Sigmoid colon (tissue), 7 donors: ENCODE data around the gene ABAT. TPM values are rescaled to one million over a fixed set of nuclear protein-coding genes. Genes with fewer than 3 reads are reported as not detected.

ENCODE experiments used
- DNase-seq: peaks from one replicate; pipeline ENCODE4 v3.0.0-alpha.2; 2019
- H3K27ac ChIP-seq, 4 donors: fragments of 200-600 bp; sonication (generic); one replicate each; pipeline ENCODE4 v1.5.1; 2016 to 2019; ENCODE audit warnings: mild to moderate bottlenecking in 1 of 4
- H3K27me3 ChIP-seq, 3 donors: fragments of 200-600 bp; sonication (generic); one replicate each; pipeline ENCODE4 v1.5.1; 2019; ENCODE audit warnings: mild to moderate bottlenecking in 1 of 3
- H3K36me3 ChIP-seq, 4 donors: fragments of 200-600 bp; sonication (generic); one replicate each; pipeline ENCODE4 v1.5.1; 2016 to 2019
- H3K4me1 ChIP-seq, 4 donors: fragments of 200-600 bp; sonication (generic); one replicate each; pipeline ENCODE4 v1.5.1; 2017 to 2019
- H3K4me3 ChIP-seq, 4 donors: fragments of 200-600 bp; sonication (generic); one replicate each; pipeline ENCODE4 v1.5.1; 2017 to 2019; ENCODE audit warnings: mild to moderate bottlenecking in 2 of 4, moderate library complexity in 1 of 4
- H3K9me3 ChIP-seq, 4 donors: fragments of 200-600 bp in 3 of 4; sonication (generic) in 3 of 4; one replicate each; pipeline versions ENCODE4 v1.5.1 to v1.6.1; 2013 to 2019
- CTCF ChIP-seq, 4 experiments: fragments of 450-650 bp in 3 of 4; fragments of 200-600 bp in 1 of 4; IDR thresholded peaks; one replicate each; pipeline ENCODE4 v1.5.1; 2016 to 2019; ENCODE audit warnings: antibody characterized with exemption in 4 of 4, mild to moderate bottlenecking in 3 of 4, moderate library complexity in 2 of 4
- EP300 ChIP-seq, 4 donors: sonication (generic); formaldehyde crosslinking; IDR thresholded peaks; one replicate each; pipeline ENCODE4 v1.6.1; 2017; ENCODE audit warnings: antibody characterized with exemption in 4 of 4
- POLR2A ChIP-seq, 2 donors: fragments of 450-650 bp; IDR thresholded peaks; one replicate each; pipeline ENCODE4 v1.6.1; 2016; ENCODE audit warnings: antibody characterized with exemption in 2 of 2, mild to moderate bottlenecking in 2 of 2, moderate library complexity in 2 of 2
- POLR2AphosphoS5 ChIP-seq, 4 donors: sonication (generic); formaldehyde crosslinking; IDR thresholded peaks; one replicate each; pipeline ENCODE4 v1.6.1; 2017; ENCODE audit warnings: antibody characterized with exemption in 4 of 4
- WGBS, 2 donors: extraction: QIAGEN DNeasy Blood & Tissue Kit; methylation state at CpG; one replicate each; pipeline ENCODE4 v1.1.7; 2013; 5-methylcytosine and 5-hydroxymethylcytosine counted together
- intact Hi-C: fragments of 100-400 bp; cut with DNase I; formaldehyde crosslinking; loops from one replicate; pipeline ENCODE4 v1.15.1; 2023
- polyA plus RNA-seq, 3 donors: library from polyadenylated mRNA; stranded (reverse); fragments of 200-250 nt; gene quantifications; one replicate each; pipeline ENCODE4 v1.2.3, GENCODE V29; 2013
- total RNA-seq, 4 donors: library from RNA; depleted of rRNA; stranded (reverse); fragments of >200 nt; gene quantifications; one replicate each; pipeline ENCODE4 v1.1.0, GENCODE V29; 2016
- donor health status: healthy with polysubstance abuse.
- donor health status: Bipolar disorder and iron deficiency.
- donor health status: healthy.

The ABAT gene
- total and polyA plus RNA-seq, 7 donors = 4.1 to 12.0 (median 8.2) TPM

GRCh38 chr16:8816967-8817655 is 142.7 kb downstream of the ABAT start:
- H3K36me3 ChIP-seq = peaks cover 38 to 91% (median 50%) of the 10 kb centered on the region in 4 donors

GRCh38 chr16:8818504-8819270 is 144.3 kb downstream of the ABAT start:
- 82 to 90% methylated on average over 10 of the region's 10 CpGs for WGBS, 2 donors
- Histone ChIP-seq H3K27me3 (no peaks in the 10 kb centered on the region), H3K9me3 (no peaks in the 10 kb centered on the region), H3K4me3 (no peak overlapping the region), H3K27ac (no peak overlapping the region), H3K36me3 (peaks cover 22 to 75% (median 36%) of the 10 kb centered on the region in 4 donors), H3K4me1 (no peaks in the 10 kb centered on the region)
- intact Hi-C loops = no loop called here
- DNase-seq = no peak
- no peak for TF ChIP-seq POLR2A (IDR thresholded peaks at IDR 0.05)
- TF ChIP-seq CTCF (IDR thresholded peaks at IDR 0.05) = no peak
- TF ChIP-seq POLR2AphosphoS5 (IDR thresholded peaks at IDR 0.05) = no peak
- TF ChIP-seq EP300 (IDR thresholded peaks at IDR 0.05) = no peak

More at GRCh38 chr16:8816967-8817655, 142.7 kb downstream of the ABAT start:
- TF ChIP-seq EP300 (IDR thresholded peaks at IDR 0.05) = no peak
- no peak for TF ChIP-seq CTCF (IDR thresholded peaks at IDR 0.05)
- TF ChIP-seq POLR2AphosphoS5 (IDR thresholded peaks at IDR 0.05) = no peak
- TF ChIP-seq POLR2A (IDR thresholded peaks at IDR 0.05) = no peak
- Histone ChIP-seq H3K27me3 (no peaks in the 10 kb centered on the region), H3K4me1 (no peaks in the 10 kb centered on the region), H3K9me3 (no peaks in the 10 kb centered on the region), H3K4me3 (no peak overlapping the region), H3K27ac (no peak overlapping the region)
- intact Hi-C loops = no loop called here
- WGBS, 2 donors = 73 to 87% methylated on average over 6 of the region's 6 CpGs
- DNase-seq = no peak

GRCh38 chr16:8819411-8820034 is 145.1 kb downstream of the ABAT start:
- Histone ChIP-seq H3K27me3 (no peaks in the 10 kb centered on the region), H3K4me3 (no peak overlapping the region), H3K9me3 (no peaks in the 10 kb centered on the region), H3K4me1 (no peaks in the 10 kb centered on the region), H3K27ac (no peak overlapping the region), H3K36me3 (peaks cover 14 to 67% (median 30%) of the 10 kb centered on the region in 4 donors)
- intact Hi-C loops = no loop called here
- TF ChIP-seq CTCF (IDR thresholded peaks at IDR 0.05) = no peak
- WGBS, 2 donors = 93 to 94% methylated on average over 6 of the region's 6 CpGs
- no peak for DNase-seq

GRCh38 chr16:8822403-8822802 is 148.0 kb downstream of the ABAT start:
- Histone ChIP-seq H3K36me3 (peaks cover 10 to 38% (median 15%) of the 10 kb centered on the region in 4 donors), H3K27me3 (no peaks in the 10 kb centered on the region), H3K4me3 (no peak overlapping the region), H3K27ac (no peak overlapping the region), H3K9me3 (no peaks in the 10 kb centered on the region), H3K4me1 (no peaks in the 10 kb centered on the region)
- intact Hi-C loops = no loop called here
- no peak for TF ChIP-seq EP300 (IDR thresholded peaks at IDR 0.05)
- TF ChIP-seq POLR2A (IDR thresholded peaks at IDR 0.05) = no peak
- no peak for TF ChIP-seq POLR2AphosphoS5 (IDR thresholded peaks at IDR 0.05)
- TF ChIP-seq CTCF (IDR thresholded peaks at IDR 0.05) = no peak
- DNase-seq = no peak
- 85 to 93% methylated on average over 3 of the region's 3 CpGs for WGBS, 2 donors
